GM03348 (cell line): ENCODE measurements around the gene KRT15.
A peak's percentile ranks its signal among the peaks of the same experiment; 100 is the strongest.
"Not testable (repeated sequence)": the region's sequence is repeated elsewhere in the genome, so short reads cannot be mapped to it uniquely, and the experiment has no call there.

Experiments
- DNase-seq: peaks from one replicate; pipeline ENCODE4 v3.0.0; 2012; ENCODE audit warnings: low spot score

The KRT15 gene

DNA sequence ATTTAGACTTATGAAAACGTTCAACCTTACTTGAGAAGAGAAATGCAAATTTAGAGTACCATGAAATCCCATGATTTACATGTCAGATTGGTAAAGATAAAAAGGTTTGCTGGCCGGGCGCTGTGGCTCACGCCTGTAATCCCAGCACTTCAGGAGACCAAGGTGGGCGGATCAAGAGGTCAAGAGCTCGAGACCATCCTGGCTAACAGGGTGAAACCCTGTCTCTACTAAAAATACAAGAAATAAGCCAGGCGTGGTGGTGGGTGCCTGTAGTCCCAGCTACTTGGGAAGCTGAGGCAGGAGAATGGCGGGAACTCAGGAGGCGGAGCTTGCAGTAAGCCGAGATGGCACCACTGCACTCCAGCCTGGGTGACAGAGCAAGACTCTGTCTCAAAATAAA is 24.1 kb upstream of the KRT15 start:
- not testable (repeated sequence) for DNase-seq

DNA sequence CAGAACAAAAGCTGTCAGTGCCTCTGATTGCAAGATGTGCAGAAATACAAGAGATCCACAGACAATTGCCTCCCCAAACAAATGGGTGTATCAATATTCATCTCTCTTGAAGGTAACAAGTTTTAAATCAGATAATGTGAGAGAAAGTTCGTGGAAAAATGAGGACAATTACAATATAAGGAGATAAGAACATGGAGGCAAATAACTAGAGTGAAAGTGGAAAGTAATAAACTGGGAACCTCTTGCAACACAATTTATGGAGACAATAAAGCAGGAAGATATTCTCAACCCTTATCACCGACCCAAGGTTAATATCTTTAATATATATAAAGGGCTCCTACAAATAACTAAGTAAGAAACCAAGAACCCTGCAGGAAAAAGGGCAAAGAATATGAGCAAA is 23.7 kb upstream of the KRT15 start:
- DNase-seq: no peak

DNA sequence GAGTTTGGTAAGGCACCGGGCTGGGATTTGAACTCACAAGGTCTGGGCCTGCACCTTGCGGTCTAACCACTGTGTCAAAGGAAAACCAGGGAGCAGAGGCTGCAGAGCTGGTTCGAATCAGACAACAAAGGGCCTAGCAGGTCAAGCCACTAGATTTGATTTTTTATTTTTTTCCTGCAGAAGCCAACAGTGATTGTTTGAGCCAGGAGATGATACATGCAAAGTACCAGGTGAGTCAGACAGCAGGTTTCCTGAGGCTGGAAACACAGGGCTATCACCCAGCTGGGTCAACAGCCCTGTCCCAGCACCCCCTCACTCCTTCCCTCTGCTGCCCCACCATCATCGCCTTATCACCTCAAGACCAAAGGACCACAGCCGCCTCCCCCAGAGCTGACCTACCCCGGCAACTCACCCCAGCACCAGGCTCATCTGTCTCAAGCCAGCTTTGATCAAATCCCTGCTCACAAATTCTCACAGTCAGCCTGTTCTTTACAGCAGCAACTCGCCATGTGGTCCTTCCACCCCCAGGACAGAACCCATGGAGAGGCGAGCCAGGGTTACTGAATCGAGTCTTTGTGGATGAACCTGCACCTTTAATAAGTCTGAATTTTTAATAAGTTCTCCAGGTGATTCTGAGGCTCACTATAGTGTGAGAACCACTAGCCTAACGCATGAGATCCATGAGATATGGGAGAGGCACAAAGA is 22.4 kb upstream of the KRT15 start:
- DNase-seq: no peak

DNA sequence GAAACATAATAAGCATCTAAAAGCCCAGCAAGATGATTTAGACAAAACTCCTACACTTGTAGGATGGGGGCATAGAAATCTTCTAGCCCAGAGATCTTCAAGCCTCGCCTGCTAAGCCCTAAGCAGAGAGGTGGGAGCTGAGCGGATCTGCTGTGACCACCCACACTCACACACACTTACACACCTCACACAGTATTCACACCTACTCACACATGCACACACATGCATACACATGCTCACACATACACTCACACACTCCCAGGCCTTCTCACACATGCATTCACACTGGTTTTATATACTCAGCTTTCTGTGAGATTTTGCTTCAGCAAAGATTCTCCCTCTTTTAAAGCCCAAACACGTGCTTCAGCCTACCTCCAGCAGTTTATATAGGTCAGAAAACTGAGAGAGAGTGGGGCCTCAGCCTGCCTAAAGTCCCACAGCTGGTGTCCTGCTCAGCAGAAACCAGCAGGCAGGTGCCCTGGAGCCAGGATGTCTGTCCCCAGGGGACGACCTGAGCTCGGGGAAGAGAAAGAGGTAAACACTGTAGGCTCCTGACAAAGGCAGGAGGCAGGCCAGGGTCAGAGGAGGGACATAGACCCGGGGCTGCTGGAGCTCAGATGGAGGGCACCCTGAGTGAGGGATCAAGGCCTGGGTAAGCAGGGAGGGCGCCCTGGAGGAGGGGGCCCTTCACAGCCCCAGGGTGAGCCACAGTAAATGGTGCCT is 21.4 kb upstream of the KRT15 start:
- DNase-seq: no peak

DNA sequence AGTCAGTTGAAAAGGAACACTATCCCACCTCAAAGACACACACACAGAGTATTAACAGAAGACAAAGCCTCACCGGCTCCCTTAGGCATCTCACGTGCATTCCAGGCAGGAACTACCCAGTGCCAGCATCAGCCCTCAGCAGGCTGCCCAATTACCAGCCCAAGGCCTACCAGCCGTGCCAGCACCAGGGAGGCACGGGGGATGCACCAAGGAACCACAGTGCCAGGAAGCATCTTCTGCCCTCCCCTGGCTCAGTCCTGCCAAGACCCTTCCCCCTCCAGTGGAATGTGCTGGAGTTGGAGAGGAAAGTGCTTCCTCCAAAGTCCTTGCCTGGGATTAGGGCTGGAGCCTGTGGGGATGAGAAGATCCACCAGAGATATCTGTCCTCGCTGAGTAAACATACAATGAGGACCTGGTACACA is 20.4 kb upstream of the KRT15 start:
- DNase-seq: no peak

DNA sequence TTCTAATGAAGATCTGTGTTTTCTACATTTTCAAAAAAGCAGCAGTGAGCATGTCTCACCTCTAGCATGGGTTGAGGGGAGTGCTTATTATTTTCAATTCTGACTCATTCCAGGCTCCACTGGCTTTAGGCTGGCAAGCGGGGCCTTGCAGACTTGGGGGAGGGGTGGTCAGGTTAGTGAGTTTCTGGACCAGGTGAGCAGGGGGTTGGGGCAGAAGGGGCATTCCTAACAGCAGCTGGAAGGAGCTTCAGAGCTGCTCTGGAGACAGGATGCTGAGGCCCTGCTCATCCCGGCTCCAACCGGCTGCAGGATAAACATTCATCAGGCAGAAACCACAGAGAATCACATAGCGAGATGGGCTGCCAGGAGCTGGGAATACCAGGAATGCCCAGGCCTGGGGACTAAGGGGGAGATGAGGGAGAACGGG is 19.9 kb upstream of the KRT15 start:
- DNase-seq: peak; percentile 46

DNA sequence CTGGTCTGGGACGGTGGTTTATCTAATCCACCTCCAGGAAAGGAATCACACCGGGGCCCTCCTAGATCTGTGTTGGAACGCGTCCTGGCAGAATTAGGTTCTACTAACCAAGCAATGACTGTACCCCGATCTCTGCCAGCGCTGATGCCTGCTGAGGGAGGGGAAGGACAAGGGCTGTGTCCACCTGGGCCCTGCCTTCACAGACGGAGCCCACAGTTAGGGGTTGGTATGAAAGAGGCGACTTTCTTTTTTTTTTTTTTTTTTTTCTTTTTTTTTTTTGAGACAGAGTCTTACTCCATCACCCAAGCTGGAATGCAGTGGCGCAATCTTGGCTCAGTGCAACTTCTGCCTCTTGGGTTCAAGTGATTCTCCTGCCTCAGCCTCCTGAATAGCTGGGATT is 19.3 kb upstream of the KRT15 start:
- no peak for DNase-seq

DNA sequence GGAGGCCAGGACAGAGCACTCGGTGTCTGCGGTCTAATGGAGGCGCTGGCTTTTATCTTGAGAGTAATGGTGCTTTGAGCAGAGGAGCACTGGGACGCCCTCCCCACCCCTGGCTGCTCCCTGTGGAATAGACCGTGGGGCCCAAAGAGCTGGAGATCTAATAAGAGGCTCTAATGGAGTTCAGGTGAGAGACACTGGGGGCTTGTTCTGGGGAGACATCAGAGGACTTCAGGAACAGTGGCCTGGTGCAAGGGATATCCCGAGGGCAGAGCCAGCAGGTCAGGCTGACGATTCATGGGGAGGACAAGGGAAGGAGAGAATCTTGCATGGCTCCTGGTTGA is 18.9 kb upstream of the KRT15 start:
- DNase-seq: no peak

DNA sequence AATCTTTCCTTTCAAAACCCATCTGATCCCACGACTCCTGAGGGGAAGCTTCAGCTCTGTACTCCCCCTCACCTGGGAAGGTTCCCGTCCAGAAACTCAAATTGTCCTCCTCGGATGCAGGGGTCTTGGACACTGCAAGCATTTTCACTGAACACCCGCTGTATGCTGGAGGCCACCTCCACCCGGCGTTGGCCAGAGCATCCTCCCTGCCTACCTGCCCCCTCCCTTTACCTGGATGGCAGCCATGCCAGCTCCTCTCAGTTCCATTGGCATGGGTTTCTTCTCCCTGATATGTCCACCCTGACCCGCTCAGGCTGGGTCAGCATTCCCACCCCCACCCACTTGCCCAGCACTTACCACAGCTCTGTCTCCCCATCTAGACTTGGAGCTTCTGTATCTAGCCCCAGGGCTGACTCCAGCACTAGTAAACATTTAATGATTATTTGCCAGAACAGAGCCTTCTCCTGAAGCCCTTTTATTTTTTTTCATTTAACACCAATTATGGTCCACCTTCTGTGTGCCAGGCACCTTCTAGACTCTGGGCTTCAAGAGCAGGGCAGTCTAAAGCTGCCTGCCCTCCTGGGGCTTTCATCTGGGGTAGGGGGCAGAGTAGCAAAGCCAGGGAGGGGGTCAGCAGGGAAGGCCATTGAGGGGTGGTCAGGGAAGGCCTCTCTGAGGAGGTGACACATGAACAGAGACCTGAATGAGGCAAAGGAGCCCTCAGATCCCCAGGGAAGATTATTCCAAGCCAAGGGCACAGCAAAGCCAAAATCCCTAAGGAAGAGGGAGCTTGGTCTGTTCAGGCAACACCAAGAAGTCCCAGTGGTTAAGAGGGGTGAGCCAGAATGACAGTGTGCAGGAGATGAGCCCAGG is 18.3 kb upstream of the KRT15 start:
- no peak for DNase-seq

DNA sequence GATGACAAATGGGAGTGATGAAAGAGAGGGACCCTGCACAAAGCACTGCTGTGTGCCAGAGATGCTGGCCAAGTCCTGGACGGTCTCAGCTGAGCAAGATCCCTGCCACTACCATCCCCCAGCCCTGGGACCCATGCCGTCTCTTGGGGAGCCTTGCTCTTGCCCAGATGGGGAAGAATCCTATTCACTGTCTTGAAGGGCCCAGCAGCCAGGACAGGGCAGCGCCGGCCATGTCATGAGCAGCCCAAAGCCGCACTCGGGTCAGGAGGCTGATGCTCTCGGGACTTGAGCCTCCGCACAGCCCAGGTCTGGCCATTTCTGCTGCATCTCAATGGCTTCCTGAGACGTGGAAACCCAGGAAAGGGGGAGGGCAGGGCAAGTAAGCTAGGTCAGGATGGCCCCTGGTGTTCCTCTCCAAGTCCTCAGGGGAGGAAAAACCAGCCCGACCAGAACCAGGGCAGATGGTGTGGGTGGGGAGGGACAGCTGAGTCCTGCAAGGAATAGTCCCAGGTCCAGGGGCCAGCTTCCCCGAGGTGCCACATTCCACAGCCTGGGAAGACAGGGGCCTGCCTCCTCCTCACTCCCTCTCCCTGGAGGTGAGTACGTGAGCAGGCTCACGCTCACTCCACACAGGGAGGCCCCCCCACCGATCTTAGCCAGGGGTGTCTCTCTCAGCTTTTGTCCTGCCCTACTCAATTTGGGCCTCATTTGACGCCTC is 17.2 kb upstream of the KRT15 start:
- DNase-seq: no peak

DNA sequence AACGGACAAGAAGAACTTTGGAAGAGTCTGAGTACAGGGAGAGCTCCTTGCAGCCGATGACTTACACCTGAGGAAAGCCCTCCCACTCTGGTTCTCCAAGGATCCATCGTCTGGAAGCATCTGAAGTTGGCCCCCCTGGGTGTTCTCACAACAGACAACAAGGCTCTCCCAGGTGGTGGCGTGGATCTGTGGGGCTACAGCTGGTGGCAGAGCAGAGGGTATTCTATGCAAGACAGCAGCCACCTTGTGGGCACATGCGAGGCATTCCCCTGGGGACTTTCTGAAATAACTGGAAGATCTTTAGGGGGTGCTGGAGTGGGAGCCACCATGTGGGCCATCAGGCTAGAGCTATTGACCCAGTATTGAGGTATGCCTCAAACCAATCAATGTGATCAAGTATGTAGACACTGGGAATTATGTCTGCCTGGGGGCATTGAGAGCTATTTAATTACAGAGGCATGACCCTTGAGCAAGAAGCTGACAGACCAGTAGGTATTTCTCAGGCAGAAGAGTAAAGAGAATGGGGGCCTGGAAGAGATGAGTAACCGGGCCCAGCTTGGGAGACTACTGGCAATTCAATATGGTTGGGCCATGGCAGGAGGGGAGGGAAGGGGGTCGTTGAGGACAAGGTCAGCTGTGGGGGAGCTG is 16.3 kb upstream of the KRT15 start:
- no peak for DNase-seq

DNA sequence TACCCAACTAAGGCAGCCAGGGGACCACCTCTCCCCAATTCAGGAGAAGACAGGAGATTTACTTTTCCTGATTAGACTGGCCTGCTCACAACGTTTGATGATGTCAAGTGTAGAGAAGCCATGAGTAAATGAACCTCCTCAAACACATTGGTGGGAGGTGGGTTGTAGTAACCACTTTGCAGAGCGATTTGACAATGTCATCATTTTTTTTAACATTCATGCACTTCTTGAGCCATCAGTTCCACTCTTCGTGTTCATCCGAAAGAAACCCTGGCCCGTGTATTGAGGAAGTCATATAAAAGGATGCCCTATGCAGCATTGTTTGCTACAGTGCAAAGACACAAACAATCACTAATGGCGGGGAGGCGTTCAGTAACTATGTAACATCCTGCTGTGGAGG is 14.9 kb upstream of the KRT15 start:
- DNase-seq: no peak

DNA sequence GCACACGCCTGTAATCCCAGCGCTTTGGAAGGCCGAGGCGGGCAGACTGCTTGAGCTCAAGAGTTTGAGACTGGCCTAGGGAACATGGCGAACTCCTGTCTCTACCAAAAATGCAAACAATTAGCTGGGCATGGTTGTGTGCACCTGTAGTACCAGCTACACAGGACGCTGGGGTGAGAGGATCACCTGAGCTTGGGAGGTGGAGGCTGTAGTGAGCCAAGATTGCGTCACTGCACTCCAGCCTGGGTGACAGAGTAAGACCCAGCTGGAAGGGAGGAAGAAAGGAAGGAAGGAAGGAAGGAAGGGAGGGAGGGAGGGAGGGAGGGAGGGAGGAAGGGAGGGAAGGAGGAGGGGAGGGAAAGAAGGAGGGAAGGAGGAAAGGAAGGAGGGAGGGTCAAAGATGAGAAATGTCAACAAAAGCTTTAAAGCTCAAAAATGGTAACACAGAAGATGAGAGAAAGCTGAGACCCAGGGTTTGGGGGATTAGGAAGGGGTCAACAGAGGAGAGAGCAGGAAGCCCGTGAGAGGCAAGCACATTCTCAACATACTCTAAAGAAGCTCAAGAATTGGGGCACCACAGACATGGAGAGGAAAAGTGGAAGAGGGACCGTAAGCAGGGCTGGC is 14.4 kb upstream of the KRT15 start:
- DNase-seq: no peak

DNA sequence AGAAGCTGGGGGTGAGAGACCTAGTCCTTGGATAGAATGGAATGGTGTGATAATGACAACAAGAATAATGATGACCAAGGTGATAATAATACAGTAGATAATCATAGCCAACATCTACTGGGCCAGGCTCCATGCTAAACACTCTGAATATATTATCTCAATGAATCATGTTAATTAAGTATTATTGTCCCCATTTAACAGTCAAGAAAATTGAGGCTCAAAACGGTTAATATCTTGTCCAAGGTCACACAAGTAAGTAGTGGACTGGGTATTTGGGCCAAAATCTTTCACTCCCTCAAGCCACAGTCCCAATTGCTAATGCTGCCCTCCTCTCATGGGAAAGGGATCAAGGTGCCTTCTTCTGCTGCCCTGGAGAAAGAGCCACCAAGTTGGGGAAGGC is 13.3 kb upstream of the KRT15 start:
- no peak for DNase-seq

DNA sequence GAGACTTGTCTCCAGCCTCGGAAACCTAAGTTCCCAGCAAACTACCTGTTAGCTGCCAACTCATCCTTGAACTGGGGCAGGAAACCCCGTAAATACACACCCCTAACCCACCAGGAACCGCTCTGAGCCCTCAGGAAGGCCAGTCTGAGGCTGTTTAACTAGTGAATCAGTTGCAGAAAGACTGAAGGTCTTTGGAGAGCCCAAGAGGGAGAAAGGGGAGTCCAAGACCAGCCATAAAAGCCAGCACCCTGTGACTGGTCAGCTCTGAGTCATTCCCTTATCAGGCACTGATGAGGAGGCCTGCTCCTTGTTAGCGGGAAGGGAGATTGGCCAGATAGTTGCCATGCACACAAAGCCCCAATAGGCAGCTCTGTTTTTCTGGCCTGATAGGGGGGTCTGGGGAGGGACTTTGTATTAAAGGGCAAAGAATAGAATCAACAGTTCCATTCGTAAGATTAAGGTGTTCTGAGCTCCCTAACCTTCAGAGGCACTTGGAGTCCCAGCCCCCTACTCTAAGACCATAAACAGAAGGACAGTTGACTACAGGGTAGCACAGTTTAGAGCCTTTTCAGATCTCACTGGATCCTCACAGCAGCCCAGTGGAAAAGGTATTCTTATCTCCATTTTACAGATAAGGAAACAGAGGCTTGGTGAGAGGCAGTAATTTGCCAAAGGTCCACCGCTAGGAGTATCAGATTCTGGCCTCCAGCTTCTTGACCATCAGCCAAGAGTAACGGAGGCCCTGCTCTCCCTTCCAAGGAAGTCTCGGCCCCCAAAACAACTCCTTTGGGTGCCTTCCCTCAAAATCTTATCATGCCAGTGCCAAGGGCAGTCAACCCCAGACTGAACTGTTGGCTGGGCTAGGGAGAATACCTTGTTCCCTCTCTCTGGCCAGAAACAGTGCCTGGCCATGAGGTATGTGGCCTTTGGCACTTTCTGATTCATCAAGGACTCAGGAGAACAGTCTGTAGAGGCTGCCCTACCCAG is 11.7 kb upstream of the KRT15 start:
- peak; percentile 85 for DNase-seq

DNA sequence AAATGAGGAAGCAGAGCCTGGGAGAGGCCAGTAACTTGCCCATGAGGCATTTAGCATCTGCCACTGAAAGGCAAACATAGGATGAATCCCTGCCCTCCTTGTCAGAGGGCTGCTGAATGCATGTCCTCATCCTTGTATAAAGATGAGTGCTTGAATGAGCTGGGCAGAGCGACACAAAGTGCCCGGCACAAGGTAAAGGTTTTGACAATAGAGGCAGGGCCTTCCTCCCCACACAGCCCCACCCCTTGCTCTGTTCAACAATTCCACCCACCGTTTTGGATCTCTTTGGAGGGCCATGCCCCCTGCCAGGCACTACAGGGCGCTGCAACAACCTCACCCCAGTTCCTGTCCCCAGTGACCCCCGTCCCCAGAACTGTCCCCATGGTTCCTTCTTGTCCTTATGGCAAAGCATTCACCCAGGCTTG is 10.8 kb upstream of the KRT15 start:
- no peak for DNase-seq

DNA sequence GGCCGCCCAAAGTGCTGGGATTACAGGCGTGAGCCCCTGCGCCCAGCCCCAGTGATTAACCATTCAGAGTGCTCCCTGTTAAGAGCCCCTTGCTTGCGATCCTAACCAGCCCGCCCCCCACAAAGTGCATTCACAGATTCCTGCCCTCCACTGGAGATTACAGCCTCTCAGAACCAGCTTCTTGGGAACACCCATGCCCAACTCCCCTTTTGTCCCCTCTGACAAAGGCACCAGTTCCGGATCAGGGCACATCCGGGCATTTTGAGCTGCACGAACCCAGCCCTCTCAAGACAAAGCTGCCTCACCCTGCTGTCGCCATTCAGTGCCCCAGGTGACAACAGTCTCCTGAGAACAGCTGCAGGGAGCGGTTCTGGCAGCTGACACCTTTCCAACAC is 10.3 kb upstream of the KRT15 start:
- no peak for DNase-seq

DNA sequence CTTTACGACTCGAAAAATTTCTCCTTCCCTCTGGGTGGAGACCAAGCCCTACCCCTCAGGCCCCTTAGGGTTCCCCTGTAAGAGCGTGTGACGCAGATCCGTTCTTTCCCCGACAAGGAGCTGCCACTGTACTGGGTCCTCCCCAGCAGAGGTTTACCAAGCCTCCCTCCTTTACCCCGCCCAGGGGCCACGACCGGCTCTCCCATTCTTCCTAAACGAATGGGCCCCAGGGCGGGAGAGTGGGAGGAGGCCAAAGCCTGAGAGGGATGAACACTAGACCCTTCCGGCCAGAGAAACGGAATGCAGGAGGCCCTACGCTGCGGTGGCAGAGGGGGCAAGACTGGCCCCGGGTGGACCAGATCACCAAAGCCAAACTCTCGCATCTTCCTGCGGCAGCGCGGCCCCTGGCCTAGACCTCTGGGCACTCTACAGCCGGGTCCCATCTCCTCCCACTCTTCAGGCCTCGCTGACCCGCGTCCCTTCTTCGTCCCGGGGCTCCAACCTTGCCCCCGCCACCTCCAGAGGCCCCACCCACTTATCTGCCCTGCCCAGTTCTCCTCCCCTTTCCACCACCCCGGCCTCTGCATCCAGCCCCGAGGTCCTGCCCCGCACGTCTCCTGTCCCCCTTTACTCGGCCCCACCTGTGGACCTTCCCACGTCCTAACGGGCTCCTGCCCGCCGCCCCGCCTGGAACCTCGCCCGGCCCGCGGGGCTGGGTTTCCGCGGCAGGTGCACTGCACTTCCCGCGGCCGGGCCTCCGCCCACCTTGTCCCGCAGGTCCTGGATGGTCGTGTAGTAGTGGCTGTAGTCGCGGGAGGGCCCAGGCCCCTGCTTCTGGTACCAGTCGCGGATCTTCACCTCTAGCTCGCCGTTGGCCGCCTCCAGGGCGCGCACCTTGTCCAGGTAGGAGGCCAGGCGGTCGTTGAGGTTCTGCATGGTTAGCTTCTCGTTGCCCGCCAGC is 8.7 kb upstream of the KRT15 start:
- DNase-seq: peak; percentile 43

DNA sequence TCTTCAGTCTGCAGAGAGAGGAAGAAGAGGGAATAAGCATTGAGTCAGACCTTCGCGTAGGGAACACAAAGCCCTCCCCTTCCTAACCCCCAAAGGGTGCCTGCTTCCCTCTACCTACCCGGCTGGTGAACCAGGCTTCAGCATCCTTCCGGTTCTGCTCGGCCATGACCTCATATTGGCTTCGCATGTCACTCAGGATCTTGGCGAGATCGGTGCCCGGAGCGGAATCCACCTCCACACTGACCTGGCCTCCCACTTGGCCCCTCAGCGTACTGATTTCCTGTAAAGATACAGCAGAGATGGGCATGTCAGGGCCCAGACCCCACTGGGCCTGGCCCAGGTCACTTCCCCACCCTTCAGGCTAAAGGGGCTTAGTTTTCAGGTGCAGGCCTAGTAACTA is 5.6 kb upstream of the KRT15 start:
- no peak for DNase-seq
